ENCODE results near the gene TEX12.
"Not testable (repeated sequence)": the region's sequence is repeated elsewhere in the genome, so short reads cannot be mapped to it uniquely, and the experiment has no call there.

TEX12 gene

DNA sequence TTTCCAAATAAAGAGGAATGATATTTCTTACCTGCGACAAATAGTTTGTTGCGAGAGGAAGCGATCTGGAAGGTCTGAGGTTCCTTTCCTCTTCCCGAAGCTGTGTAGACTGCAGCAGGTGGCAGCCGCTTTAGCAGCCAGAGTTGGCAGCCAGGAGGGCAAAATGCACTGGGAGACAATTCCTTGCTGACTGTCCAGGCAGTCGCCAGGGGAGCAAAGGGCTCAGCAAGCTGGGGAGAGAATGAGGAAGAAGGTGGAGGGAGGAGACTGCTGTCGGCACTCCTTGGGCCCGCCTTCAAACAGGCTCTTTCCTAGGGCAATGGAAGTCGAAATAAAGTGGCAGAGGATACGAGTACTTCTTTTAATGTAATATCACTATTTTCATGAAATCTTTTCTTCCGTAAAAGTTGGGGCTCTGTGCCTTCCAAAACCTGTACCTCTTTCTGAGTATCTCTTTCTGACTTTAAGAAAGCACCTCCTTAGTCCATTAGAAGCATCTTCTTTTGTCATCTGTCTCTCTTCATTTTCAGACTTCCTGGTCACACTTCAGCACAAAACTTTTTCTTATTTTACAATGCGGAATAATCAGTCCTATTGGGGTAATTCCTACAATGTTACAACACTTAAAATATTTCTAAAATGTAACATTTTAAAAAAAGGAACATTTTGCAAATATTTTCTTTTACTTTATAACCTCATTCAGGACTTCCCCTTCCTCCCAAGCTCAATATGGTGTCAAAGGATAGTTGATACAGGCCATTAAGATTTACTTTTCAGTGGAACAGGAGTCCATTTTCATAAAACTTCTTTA, 3.1 kb upstream of the TEX12 start, which contains the start of gene IL18:
IL18 (minus strand) TSS at position 220 of the 811 bp plus-strand sequence. CDS start 9,041 bp downstream, outside the sequence.
- no peak for DNase-seq (ENCODE audit: low read depth, low spot score)

DNA sequence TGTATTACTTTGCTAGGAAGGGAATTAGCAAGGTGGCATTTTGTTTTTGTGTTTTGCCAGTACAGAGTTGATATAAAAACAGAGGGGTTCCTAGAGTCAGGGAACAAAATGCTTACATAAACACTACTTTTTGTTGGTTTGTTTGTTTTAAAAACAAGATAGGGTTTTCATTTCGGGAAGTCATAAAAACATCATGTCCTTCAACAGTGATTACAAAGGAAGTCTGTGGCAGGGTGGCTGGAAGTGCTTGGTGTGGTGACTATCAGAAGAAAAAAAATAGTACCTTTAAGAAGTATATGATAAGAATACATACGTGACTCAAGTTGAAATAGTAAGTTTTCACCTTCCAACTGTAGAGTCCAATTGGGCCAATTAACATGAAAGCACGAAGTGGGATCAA, 2.1 kb upstream of the TEX12 start:
- DNase-seq (ENCODE audit: low read depth, low spot score) = no peak

DNA sequence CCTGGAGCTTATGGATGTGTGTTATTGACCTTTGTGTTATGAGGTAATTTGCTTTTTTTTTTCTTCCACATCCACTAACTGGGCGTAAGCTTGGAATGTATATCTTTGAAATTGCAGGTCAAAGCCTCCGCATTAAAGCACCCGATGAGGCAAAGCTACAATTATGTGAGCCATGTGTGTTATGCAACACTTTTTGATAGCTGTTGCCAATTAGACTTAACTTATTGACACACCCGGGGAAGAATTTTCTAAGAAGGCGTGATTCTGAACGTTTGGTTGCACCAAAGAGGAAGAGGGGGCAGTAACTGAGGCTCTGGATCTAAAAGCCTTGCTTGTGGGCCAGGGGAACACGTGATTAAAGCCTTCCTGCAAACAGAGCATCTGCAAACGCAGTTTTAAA, 610 bp upstream of the TEX12 start:
- DNase-seq (ENCODE audit: low read depth, low spot score) = no peak

DNA sequence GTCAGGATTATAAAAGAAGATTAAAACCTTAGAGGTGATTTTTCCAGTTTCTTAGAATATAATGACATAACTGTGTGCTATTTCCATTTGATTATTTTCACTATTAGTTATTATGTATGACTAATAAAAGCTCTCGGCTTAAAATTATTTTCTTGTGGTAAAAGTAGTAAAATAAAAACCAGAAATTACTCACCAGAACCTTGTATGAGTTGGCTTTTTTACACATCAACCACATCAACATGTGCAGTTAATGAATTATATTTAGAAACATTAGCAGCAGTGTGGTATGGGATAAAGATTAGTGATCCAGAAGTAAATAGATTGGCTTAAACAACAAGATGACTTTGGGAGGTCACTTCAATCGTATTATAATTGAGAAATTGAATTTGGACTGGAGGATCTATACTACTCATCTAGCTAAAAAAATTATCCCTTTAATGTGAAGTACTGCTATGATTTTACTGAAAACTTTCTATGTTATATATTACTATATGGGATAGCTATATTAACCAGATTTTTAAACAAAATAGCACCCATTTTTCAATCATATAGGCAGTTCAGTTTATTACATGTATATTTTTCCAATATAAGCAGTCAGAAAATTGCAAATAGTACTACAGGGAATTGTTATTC, 5.3 kb downstream of the TEX12 start:
- DNase-seq (ENCODE audit: low read depth, low spot score) = no peak

DNA sequence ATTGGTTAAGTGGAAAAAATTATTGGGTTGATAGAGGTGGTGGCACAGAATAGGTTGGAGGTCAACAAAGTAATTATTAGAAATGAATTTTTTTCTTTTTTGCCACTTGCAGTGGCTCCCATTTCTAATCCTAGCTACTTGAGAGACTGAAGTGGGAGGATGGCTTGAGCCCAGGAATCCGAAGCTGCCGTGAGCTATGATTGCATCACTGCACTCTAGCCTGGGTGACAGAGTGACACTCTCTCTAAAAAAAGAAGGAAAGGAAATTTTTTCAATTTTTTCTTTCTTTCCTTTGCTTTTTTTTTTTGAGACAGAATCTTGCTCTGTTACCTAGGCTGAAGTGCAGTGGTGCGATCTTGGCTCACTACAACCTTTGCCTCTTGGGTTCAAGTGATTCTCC, 6.0 kb downstream of the TEX12 start:
- no peak for DNase-seq (ENCODE audit: low read depth, low spot score)

DNA sequence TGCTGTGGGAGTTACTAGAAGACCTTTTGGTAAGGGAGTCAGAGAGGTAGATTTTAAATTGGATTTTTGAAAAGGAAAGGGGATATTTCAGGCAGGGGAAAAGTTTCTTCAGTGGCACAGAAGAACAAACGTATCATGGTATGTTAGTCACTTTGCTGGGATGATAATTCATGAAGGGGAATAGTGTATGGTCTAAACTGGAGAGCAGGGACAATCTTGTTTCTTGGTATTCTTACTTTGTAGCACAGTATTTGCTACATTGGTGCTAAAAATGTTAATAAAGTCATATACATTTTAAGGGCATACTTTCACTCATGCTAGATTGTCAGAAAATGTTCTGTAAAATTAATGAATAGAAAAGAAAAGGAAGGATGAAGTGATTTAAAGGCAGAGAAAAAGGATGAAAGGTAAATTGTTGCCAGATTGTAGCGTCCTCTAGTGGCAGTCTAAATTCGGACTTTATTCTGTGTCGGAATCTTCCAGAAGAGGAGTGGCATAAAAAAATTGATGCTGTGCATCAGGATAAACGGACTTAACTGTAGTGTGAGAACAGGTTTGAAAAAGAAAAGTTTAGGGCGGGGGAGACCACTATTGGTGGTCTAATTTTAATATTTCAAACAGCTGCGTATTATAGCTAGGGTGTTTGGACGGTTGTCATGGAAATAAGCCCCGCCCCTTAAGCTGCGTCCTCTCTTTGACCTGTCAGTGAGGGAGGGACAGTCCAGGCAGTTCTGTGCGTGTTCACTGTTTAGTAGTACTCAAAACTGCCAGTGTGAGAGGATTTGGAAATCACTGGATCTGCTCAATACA, 7.8 kb downstream of the TEX12 start, which contains the start of gene BCO2:
BCO2 (plus strand) TSS at position 724 of the 810 bp plus-strand sequence. CDS start 90 bp downstream, outside the sequence.
- no peak for DNase-seq (ENCODE audit: low read depth, low spot score)

DNA sequence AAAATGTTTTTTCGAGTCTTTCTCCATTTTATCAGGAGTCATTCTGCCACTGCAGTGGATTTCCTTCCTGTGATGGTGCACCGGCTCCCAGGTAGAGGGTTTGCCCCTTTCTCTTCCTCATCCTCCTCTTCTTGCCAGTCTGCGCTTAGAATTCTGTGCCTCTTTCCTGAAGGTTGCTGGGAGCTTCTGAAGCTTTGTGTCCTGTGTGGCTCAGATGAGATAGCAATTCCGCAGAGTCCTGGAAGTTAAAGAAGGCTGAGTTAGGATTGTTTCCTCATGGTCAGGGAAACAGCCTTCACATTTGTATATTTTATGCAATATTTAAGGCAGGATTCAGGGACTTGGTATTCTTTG, 8.4 kb downstream of the TEX12 start:
- DNase-seq (ENCODE audit: low read depth, low spot score) = no peak

DNA sequence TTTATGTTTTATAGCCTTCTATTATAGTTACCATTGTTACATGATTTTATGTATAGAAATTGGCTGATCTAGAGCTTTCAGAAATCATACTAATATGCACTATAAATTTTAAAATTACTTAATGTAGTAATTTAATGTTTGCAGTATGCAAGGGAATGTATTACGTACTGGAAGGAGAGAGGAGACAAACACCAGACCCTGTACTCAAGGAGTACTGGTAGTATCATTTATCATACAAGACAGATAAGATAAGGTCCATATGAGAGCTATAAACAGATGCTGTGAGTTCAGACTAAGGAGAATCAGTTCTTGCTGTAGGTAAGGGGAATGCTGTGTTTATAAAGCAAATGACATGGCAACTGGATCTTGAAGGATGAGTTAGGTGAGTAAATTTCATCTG, 8.9 kb downstream of the TEX12 start:
- no peak for DNase-seq (ENCODE audit: low read depth, low spot score)

DNA sequence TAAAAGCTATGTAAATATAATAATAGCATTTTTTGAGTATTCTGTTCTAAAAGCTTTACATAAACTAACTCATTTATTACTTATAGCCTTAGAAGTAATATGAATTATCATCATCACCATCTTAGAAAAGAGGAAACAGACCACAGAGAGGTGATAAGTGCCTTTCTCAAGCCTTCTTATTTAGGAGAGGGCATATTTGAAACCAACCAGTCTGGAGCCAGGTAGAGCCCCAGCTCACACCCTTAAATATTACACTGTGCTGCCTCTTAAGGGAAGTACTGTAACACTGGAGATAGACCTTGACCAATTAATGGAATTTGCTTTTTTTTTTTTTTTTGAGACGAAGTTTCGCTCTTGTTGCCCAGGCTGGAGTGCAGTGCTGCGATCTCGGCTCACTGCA, 10.4 kb downstream of the TEX12 start:
- DNase-seq (ENCODE audit: low read depth, low spot score) = no peak

DNA sequence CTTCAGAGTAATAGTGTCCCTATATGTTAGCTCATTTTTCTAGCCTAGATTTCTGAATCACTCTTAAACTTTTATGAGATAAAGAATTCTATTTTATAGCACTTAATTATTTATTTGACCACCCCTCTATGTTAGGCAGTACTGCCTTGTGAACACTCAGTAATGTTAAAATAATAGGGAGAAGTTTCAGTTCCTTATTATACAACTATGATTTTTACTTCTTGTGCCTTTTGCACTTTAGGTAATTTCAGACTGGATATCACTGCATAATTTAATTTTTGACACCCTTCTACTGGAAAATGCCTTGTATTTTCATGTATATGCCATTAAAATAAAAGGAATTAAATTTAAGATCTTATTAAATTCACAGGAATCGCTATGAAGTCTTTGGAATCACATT, 11.3 kb downstream of the TEX12 start:
- no peak for DNase-seq (ENCODE audit: low read depth, low spot score)

DNA sequence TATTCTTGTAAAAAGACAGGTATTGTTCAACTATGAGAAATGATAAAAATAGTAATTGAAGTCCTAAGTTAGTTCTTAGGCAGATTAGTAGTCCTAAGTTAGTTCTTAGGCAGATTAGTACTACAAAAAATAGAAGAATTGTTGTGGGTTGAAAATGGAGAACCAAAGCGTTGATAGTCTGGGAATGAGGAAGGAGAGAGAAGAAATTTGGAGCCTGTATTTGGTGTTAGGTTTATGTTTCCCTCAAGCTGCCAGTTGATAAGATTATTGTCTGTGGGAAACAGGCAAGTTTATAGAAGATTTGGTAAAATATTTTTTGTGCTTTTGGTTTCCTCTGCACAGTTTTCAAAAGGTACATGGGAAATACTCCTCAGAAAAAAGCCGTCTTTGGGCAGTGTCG, 11.8 kb downstream of the TEX12 start:
- no peak for DNase-seq (ENCODE audit: low read depth, low spot score)

DNA sequence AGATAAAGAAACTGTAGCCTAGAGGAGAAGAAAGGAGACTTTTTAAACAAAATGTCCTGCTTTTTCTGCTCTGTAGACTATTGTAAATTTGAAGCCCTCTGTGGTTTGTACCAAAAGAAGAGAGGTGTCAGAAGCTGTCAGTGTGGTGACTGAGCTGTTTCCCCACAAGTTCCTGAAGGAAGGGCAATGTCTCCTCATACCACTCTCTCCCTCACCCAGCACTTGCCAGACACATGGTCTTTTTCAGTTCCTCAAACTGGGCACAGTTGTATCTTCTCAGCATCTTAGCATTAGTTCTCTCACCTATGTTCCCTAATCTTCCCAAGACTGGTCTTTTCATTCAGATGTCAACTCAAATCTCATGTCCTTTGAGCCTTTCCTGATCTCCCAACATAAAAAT, 12.4 kb downstream of the TEX12 start:
- no peak for DNase-seq (ENCODE audit: low read depth, low spot score)

DNA sequence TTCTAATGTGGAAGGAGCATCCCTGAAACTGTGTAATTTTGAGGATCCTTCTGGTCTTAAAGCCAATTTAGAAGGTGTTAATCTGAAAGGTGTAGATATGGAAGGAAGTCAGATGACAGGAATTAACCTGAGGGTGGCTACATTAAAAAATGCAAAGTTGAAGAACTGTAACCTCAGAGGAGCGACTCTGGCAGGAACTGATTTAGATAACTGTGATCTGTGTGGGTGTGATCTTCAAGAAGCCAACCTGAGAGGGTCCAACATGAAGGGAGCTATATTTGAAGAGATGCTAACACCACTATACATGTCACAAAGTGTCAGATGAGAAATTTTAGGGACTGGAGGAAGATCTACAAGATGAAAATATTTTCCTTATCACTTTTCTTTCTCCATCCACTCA, 15.7 kb downstream of the TEX12 start:
- DNase-seq (ENCODE audit: low read depth, low spot score) = no peak

DNA sequence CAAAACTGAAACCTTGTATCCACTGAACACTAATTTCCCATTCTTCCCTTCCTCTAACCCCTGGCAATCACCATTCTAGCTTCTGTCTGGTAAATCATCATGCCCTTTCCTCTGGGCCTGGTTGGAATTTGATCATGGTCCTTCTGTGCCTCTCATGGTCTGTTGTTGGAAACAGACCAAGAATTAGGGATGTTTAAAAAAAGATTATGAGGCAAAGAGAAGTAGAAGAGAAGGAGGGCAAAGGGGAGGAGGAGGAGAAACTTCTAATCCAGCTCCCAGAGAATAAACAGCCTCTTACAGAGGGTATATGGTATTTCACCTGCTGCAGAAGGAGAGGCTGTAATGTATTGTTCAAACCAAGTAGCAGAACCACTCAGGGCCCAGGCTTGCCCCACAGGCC, 18.7 kb downstream of the TEX12 start:
- no peak for DNase-seq (ENCODE audit: low read depth, low spot score)

DNA sequence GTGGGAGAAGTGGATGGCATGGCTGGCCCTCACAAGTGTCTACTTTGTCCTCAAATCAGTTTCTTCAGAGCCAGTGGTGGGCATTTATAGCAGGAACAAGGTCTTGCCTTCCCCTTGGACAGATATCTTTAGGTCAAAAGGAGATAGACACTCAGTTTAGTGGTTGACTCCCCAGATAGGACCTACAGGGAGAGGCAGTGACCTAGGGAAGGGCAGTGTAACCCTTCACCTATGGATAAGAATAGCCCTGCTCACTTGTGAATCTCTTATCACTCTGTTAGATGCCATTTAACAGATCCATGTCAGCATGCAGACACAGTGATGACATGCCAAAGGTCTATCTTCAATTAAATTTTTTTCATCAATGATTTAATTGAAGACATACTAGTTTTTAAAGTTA, 19.1 kb downstream of the TEX12 start:
- DNase-seq (ENCODE audit: low read depth, low spot score) = no peak

DNA sequence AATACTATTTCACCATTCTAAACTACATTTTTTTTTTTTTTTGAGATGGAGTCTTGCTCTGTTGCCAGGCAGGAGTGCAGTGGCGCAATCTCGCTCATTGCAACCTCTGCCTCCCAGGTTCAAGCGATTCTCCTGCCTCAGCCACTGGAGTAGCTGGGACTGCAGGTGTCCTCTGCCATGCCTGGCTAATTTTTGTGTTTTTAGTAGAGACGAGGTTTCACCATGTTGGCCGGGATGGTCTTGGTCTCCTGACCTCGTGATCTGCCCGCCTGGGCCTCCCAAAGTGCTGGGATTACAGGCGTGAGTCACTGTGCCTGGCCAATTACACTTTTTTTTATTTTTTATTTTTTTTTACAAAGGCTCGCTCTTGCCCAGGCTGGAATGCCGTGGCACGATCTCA, 27.9 kb downstream of the TEX12 start:
- not testable (repeated sequence) for DNase-seq (ENCODE audit: low read depth, low spot score)

DNA sequence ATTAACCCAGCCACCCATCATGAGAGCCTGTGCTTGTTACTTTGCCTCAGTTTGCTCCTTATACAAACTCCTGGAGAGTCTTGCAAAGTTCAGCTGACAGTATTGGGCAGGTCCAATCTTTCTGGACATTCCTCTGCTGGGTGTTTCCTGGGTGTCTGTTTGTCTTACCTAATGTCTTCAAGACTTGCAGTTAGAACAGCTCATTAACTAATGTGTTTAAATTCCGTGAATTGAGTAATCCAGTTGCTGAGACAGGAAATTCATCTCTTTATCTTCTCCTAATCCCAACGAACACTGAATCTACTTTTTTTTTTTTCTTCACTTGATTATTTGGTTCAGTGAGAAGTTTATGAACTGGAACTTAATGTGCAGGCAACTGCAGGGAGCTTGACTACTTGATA, 28.8 kb downstream of the TEX12 start:
- DNase-seq (ENCODE audit: low read depth, low spot score) = no peak

DNA sequence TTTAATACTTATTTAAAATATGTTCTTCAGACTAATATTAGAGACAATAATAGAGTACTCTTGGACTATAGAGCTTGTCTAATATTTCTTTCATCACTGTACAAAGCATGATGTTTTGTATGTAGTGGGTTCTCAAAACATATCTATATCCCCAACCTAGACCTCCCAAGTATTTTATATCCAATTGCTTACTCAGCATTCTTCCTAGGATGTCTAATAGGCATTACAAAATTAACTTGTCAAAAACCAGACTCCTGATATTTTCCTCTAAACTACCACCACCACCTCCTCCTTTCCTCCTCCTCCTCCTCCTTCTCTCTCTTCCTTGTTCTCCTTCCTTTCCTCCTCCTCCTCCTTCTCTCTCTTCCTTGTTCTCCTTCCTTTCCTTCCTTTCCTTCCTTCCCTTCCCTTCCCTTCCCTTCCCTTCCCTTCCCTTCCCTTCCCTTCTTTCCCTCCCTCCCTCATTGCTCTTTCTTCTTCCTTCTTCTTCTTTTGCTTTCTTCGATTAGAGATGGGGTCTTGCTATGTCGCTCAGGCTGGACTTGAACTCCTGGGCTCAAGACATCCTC, 29.4 kb downstream of the TEX12 start:
- DNase-seq (ENCODE audit: low read depth, low spot score) = no peak

DNA sequence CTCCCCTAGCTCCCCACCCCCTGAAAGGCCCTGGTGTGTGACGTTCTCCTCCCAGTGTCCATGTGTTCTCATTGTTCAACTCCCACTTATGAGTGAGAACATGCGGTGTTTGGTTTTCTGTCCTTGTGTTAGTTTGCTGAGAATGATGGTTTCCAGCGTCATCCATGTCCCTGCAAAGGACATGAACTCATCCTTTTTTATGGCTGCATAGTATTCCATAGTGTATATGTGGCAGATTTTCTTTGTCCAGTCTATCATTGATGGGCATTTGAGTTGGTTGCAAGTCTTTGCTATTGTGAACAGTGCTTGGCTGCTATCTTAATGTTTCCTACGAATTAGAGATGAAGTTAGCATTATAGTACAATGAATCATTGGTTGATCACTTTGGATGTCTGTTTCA, 31.9 kb downstream of the TEX12 start:
- not testable (repeated sequence) for DNase-seq (ENCODE audit: low read depth, low spot score)

DNA sequence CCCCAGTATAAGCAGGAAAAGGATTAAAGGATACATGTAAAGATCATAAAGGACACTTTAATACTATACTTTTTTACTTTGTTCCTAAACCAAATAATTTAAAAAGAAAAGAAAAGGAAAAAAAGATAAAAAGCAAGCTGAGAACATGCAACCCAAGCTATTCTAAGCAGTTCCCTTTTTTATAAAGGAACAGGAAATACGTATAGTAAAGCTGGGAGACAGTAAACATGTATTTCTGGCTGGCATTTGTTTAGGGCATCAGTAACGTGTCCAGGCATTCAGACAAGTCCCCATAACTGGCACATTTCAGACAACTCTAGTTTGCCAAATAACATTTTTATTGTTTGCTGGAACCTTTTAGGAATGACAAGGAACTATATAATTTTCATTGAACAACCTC, 33.1 kb downstream of the TEX12 start:
- no peak for DNase-seq (ENCODE audit: low read depth, low spot score)

DNA sequence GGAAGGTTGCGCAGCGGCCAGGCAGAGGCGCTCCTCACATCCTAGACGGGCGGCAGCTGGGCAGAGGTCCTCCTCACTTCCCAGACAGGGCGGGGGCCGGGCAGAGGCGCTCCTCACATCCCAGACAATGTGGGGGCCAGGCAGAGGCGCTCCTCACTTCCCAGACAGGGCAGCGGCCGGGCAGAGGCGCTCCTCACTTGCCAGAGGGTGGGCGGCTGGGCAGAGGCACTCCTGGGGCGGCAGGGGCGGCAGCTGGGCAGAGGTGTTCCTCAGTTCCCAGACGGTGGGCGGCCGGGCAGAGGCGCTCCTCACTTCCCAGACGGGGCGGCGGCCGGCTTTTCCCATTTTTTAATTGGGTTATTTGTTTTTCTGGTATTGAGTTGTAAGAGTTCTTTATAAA, 38.9 kb downstream of the TEX12 start:
- DNase-seq (ENCODE audit: low read depth, low spot score) = no peak

DNA sequence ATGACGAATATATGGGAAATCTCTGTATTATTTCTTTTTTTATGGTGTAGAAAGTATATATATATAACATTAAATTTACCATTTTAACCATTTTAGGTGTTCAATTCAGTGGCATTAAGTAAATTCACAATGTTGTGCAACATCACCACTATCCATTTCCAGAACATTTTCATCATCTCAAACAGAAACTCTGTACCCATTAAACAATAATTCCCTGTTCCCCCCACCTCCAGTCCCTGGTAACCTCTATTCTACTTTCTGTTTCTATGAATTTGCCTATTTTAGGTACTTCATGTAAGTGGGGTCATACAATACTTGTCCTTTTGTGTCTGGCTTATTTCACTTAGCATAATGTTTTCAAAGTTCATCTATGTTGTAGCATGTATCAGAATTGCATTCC, 43.7 kb downstream of the TEX12 start:
- DNase-seq (ENCODE audit: low read depth, low spot score) = no peak

Measured in activated CD4-positive, CD25-positive, alpha-beta regulatory T cell treated with anti-CD3 and anti-CD28 coated beads, Interleukin-2, amount 50 U/mL, for 16 hours (primary cell).